HG02938 (cell line): ENCODE data around the gene ANKS1B.
"Not testable (repeated sequence)": the region's sequence is repeated elsewhere in the genome, so short reads cannot be mapped to it uniquely, and the experiment has no call there.

Experiments
- ATAC-seq: cut with Tn5 transposase; IDR thresholded peaks from one replicate; pipeline ENCODE4 v1.9.1; 2021; ENCODE audit warnings: mild to moderate bottlenecking, moderate library complexity; ENCODE audit not compliant: unreplicated experiment

ANKS1B gene

GRCh38 chr12:99302874-99303273 is 681.9 kb downstream of the ANKS1B start:
- ATAC-seq, result no peak

- ATAC-seq, result no peak
These were observed 697.6 kb downstream of the ANKS1B start for GRCh38 chr12:99287136-99287535.

GRCh38 chr12:99284161-99284560 is 700.6 kb downstream of the ANKS1B start:
- ATAC-seq, result no peak

GRCh38 chr12:99282624-99283023 is 702.1 kb downstream of the ANKS1B start:
- ATAC-seq, result no peak

GRCh38 chr12:99282086-99282485 is 702.6 kb downstream of the ANKS1B start:
- ATAC-seq, result no peak

DNA sequence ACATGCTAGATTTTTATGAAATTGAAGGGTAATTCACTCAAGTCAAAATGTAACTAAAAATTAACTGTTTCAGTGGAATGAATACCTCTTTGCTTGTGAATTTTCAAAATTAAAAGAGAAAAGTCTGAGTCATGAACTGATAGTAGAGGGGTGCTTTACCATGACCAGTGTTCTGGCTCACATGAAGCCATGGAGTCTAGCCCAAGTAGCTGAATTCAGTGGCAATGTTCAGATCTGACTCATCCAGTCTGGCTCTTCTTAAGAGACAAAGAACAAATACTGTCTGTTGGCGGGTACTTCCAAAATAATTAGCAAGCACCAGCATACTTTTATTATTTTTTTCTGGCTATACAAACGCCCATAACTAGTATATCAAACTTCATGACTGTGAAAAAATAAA is 703.5 kb downstream of the ANKS1B start:
- ATAC-seq, result peak; percentile 63

DNA sequence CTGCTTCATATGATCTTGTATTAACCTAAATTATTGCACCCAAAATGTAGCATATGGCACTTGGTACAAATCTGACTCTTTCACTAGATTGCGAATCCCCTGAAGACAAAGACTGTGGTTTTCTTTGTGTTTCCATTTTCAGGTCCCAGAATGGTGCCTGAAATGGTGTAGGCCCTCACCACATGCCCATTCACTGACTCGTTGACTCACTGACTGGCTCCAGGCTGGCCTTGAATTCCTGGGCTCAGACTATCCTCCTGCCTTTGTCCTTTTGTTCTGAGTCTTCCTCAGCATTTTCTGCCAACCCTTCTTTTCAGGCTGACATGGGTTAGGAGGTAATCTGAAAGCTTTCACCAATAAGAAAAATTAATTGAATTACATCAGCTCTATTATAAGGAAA is 705.8 kb downstream of the ANKS1B start:
- ATAC-seq, result no peak

GRCh38 chr12:99277591-99278379 is 707.0 kb downstream of the ANKS1B start:
- ATAC-seq, result no peak

GRCh38 chr12:99271071-99271470 is 713.7 kb downstream of the ANKS1B start:
- ATAC-seq, result no peak

DNA sequence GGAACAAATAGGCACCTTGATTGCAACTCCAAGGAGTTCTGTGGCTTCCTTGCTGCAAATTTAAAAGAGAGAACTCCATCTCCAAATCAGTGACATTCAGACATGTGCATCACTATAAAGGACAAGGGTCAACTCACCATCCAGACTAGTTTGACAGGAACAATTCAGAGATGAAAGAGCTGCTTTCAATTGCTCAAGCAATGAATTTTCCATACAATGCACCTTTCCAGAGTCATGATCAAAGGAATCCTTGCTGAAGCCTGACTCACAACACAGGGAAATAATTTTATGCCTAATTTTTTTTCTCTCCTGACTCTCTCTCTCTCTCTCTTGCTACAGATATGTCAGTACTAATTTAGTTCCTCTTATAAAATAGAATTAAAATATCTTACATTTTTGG is 717.7 kb downstream of the ANKS1B start:
- no peak for ATAC-seq

DNA sequence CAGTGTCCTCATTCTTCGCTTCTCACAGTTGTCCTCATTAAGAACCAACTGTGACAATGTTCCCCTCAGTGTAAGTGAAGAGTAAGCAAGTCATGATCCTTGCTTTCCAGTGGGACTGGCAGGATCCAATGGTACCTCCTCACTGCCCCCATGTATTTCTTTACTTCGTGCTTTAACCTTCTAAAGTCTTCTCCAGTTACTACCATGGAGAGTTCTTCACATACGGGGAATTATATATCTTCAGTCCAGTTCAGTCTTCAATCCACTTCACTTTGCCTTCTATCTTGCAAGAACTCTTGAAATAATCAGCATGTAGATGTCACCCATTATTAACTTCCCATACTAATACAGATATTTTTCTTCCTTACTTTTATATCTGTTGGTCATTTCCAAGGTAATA is 719.1 kb downstream of the ANKS1B start:
- ATAC-seq, result no peak

DNA sequence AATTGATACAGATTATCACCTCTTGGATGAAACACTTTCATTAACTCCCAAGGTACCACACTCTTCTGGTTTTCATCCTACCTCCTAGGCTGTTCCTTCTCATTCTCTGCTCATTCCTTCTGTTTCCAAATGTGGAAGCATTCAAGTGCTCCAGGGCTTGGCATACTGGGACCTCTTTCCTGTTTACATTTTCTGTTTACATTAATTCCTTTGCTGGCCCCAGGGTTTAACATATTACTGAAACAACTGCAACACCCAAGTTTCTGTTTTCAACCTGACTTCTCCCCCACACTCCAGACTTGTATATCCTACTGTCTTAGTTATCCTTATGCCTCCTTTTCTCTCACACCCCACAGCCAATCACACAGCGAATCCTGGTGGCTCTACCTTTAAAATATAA is 723.5 kb downstream of the ANKS1B start:
- no peak for ATAC-seq

DNA sequence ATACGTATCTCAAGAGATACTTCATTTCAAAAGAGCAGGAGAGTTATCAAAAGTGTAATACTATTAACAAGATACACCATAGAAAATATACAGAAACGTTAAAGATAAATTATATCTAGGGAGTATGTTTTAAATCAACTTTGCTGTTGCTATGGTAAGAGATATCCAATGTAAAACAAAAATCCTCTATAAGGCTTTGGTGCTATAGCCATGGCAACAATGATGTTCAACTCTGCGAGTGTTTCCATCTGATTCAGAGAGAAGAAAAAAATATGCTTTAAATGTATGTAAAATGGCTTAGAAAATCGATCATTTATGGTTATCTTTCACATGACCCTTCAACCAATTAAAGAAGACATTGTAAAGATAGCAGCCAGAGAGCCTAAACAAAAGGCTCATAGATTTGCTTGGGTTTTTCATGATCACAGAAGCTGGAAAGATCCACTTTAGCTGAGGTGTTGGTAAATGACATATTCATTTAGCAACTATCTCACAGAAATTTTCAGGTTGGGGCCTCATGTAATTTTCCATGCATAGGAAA is 724.2 kb downstream of the ANKS1B start:
- ATAC-seq, result no peak

DNA sequence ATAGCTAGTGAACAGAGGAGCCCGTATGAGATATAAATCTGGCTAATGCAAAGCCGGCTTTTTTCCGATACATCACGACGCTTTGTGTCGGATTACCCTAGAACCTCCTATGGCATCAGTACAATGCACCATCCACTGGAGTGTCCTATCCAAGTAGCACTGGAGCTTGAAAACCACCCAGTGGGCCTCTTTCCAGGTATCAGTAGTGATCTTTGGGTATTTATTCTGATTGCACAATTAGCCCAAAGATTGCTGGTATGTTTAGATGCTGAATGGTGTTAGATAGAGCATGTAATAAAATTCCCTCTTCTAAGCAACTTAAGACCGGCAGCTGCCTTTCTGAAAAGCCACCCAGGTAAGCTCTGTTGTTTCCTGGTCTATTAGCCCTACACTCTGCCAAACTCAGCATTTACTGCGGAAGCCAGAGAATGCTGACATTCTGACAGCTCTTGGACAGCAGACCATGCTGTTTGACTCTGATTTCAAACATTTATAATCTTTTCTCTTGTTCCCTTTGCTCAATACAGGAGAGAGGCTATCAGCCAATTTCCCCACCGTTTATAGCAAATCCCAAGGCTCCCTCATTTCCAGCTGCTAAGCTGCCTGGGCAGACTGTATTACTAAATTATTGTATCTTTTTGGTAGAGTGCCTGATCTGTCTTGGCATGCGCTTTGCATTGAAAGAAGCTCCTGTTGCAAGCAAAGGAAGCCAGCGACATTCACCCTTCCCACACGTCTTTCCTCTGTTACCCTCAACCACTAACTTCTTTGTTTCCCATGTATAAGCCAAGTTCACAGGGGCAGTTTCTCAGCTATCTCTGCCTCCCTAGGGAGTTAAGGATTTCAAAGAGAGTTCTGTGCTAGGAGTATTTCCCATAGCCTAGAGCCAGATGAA is 725.4 kb downstream of the ANKS1B start:
- no peak for ATAC-seq

DNA sequence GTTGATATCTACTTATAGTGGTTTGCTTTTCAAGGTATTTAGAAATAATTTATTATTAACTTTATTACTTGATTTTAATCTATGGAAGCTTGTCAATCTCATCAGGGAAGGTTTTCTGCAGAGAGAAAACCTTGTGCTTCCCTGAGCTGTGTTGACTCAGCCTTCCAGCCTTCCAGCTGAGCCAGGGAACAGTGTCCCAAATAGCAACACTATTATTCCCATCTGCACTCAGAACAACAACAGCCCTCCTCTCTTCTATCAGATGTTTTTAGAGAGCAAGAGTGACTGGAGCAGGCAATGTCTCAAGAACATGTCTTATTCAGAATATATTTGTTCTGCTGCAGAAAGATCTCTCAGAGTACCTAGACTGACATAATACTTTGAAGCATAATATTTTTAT is 727.1 kb downstream of the ANKS1B start:
- ATAC-seq, result no peak

DNA sequence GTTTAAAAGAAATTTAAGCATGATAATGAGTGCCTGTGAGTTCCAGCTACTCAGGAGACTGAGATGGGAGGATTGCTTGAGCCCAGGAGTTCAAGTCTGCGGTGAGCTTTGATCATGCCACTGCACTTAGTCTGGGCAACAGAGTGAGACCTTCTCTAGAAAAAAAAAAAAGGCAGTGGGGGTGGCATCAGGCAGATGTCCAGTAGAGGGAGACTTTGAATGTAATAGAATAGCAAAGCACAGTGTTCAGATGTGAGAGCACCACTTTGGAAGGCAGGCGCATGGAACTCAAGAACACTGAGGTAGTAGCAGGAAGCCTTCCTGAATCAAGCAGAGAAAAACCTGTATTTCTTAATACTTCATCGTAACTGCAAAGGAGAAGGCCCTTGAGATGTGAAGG is 731.7 kb downstream of the ANKS1B start:
- no peak for ATAC-seq

DNA sequence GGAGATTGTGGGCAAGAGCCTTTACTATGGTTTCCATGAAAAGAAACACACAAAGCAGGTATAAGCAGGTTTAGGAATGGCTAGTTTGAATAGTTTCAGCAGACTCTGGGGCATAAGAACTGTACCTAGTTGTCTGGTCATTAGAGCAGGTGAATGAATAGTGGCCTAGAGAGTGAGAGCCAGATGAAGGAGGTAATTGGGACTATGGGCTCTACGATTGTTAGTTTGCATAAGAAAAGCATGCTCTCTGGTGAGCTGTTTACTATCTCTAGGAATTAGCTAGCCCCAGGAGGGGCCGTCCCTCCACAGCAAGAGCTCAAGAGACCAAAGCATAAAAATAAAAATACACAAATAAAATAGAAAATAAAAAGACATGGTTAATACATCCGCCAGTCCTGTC is 734.6 kb downstream of the ANKS1B start:
- ATAC-seq, result no peak

DNA sequence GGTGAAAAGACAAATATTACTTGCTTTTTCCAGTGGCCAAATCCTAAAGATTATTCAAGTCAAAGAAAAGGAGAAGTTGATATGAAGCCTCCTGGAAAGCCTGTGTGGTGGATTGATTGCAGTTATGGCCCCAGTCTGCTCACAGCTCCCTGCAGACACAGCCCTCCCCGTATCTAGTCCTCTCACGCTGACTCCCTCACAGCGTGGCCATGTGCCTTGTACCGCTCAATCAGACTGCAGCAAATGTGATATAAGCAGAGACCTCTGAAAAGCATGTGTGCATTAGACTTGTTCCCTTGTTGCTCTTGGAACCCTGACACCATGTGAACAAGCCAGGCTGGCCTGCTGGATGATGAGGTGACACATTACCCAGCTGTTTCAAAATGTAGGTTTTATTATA is 735.2 kb downstream of the ANKS1B start:
- no peak for ATAC-seq

DNA sequence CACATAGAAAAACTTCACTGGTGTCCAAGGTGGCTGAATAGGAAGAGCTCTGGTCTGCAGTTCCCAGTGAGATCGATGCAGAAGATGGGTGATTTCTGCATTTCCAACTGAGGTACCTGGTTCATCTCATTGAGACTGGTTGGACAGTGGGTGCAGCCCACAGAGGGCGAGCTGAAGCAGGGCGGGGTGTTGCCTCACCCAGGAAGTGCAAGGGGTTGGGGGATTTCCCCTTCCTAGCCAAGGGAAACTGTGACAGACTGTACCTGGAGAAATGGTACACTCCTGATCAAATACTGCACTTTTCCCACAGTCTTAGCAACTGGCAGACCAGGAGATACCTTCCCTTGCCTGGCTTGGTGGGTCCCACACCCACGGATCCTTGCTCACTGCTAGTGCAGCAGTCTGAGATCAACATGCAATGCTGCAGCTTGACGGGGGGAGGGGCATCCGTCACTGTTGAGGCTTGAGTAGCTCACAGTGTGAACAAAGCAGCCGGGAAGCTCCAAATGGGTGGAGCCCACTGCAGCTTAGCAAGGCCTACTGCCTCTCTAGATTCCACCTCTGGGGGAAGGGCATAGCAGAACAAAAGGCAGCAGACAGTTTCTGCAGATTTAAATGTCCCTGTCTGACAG is 746.7 kb downstream of the ANKS1B start:
- ATAC-seq, result not testable (repeated sequence)

DNA sequence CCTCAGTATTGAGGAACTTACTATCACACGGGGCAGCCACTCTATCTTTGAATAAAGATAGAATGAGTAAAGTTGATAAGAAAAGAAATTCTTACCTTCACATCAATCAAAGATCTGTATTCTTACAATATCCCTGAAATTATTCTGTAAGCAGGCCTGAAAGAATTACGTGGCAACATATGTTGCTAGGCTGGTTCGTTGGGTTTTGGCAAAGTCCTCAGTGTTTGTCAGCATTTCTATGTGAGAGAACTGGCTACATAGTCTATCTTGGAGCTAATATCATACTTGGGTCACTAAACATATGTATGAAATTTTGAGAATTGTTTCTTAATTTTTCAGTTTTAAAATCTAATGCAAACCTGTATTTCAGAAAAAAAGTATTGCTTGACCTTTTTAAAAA is 749.4 kb downstream of the ANKS1B start:
- ATAC-seq, result no peak

DNA sequence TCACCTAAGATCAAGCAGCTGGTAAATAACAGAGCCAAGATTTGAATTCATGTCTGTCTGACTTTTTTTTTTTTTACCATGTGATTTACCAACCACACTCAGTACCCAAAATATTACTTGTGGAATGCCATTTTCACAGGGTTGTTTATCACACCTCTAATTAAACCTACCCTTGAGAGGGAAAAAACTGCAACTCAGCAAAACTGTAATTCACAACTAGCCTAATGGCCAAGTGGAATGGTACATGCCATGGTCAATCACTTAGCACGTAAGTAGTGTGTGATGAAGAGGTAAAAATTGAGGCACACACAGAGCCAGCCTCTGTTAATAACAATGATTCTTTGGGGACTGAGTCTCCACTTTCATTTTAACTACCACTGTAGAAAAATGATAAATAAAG is 750.0 kb downstream of the ANKS1B start:
- ATAC-seq, result no peak
